ENCODE measurements around the gene CFAP92. TPM values are rescaled to one million over a fixed set of nuclear protein-coding genes. Genes with fewer than 3 reads are reported as not detected.

The CFAP92 gene
- total and polyA plus RNA-seq, 2 donors (not counting 3 experiments of a cell fraction or from before 2014, with no cell fraction given), result 0.04 to 0.62 TPM

- no peaks in the 10 kb centered on the region for H3K27me3 ChIP-seq (ENCODE audit: control insufficient read depth in 2 of 2, insufficient read depth in 2 of 2, low read length in 2 of 2)
- POLR2A ChIA-PET, result no interaction called here
- H3K9me3 ChIP-seq (replicated peaks; ENCODE audit: control insufficient read depth, insufficient read depth, low read length), result no peaks in the 10 kb centered on the region
- H2AFZ ChIP-seq (ENCODE audit: low read depth, low read length), result no peak overlapping the region
- H3K4me2 ChIP-seq (ENCODE audit: insufficient read depth, low read length), result no peak overlapping the region
- no peak overlapping the region for H3K9ac ChIP-seq (replicated peaks; ENCODE audit: extremely low read depth, insufficient read depth, low read length)
- H3K27ac ChIP-seq (ENCODE audit: insufficient read depth, low read depth, low read length), result no peak overlapping the region
- FAIRE-seq (no peak), DNase-seq (ENCODE audit: low read depth, low spot score) (no peak)
- dilution Hi-C loops (cut with MboI; ENCODE audit: extremely low pct_ligation_motif_present, low sequenced_read_pairs), result no loop called here
- H3K79me2 ChIP-seq (ENCODE audit: control insufficient read depth, insufficient read depth, low read length), result no peaks in the 10 kb centered on the region
- H3K36me3 ChIP-seq (ENCODE audit: control insufficient read depth in 2 of 2, extremely low read depth in 1 of 2, insufficient read depth in 2 of 2, low read length in 2 of 2), result no peaks in the 10 kb centered on the region
- H3K4me1 ChIP-seq (ENCODE audit: control insufficient read depth, extremely low read depth, insufficient read depth, low read length), result peaks cover 10% of the 10 kb centered on the region
- no peak overlapping the region for H3K4me3 ChIP-seq (replicated peaks in 1 of 3; ENCODE audit: insufficient read depth in 1 of 3, low read depth in 1 of 3, low read length in 3 of 3)
- no peaks in the 10 kb centered on the region for H4K20me1 ChIP-seq (replicated peaks; ENCODE audit: control insufficient read depth, extremely low read depth, insufficient read depth, low read length)
- no peak for TF ChIP-seq MYC (IDR thresholded peaks at IDR 0.05; ENCODE audit: low read depth, low read length)
- intact Hi-C loops (cut with micrococcal nuclease), result no loop called here
- no TSS peak for BruUV-seq (replicated peaks)
- no peaks in the 10 kb centered on the region for H3K9me1 ChIP-seq (replicated peaks; ENCODE audit: control insufficient read depth, extremely low read depth, insufficient read depth, low read length)
- CTCF ChIA-PET, result interaction anchor here (0.8 to 4.0 kb wide), 6 partner anchors 10 to 221 kb away, joined by 3 to 49 read pairs (median 14); no protein-coding TSS in a partner anchor
Measured at GRCh38 chr3:129025108-129025507, 31.2 kb upstream of the CFAP92 start.

DNA sequence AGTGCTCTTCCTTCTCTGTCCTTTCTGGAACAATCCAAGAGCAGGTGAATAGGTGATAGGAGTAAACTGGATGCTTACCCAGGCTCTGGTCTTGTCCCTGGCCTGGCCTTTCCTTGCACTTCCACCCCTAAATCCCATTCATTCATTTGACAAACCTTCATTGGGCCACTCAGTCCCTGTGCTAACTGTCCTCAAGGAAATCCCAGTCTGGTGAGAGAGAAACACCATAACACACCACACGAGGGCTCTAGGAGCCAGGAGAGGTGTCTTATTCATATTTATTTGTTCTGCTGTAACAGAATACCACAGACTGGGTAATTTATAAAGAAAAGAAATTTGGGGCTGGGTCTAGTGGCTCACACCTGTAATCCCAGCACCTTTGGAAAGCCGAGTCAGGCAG lies 30.0 kb upstream of the CFAP92 start:
- Histone ChIP-seq H3K4me2 (ENCODE audit: insufficient read depth, low read length) (no peak overlapping the region), H3K27me3 (ENCODE audit: control insufficient read depth in 2 of 2, insufficient read depth in 2 of 2, low read length in 2 of 2) (no peaks in the 10 kb centered on the region), H3K79me2 (ENCODE audit: control insufficient read depth, insufficient read depth, low read length) (no peaks in the 10 kb centered on the region), H3K9me3 (replicated peaks; ENCODE audit: control insufficient read depth, insufficient read depth, low read length) (no peaks in the 10 kb centered on the region), H3K4me3 (replicated peaks in 1 of 3; ENCODE audit: insufficient read depth in 1 of 3, low read depth in 1 of 3, low read length in 3 of 3) (no peak overlapping the region), H2AFZ (ENCODE audit: low read depth, low read length) (no peak overlapping the region), H4K20me1 (replicated peaks; ENCODE audit: control insufficient read depth, extremely low read depth, insufficient read depth, low read length) (no peaks in the 10 kb centered on the region), H3K9me1 (replicated peaks; ENCODE audit: control insufficient read depth, extremely low read depth, insufficient read depth, low read length) (no peaks in the 10 kb centered on the region), H3K27ac (ENCODE audit: insufficient read depth, low read depth, low read length) (no peak overlapping the region), H3K9ac (replicated peaks; ENCODE audit: extremely low read depth, insufficient read depth, low read length) (no peak overlapping the region), H3K4me1 (ENCODE audit: control insufficient read depth, extremely low read depth, insufficient read depth, low read length) (peaks cover 10% of the 10 kb centered on the region), H3K36me3 (ENCODE audit: control insufficient read depth in 2 of 2, extremely low read depth in 1 of 2, insufficient read depth in 2 of 2, low read length in 2 of 2) (no peaks in the 10 kb centered on the region)
- FAIRE-seq, result peak; percentile 65
- ChIA-PET CTCF (interaction anchor here (0.8 to 2.0 kb wide), 4 partner anchors 28 to 54 kb away, joined by 3 to 6 read pairs (median 5); partner anchors contain the start of gene CFAP92), POLR2A (no interaction called here)
- intact Hi-C loops (cut with micrococcal nuclease), result loop anchor here (1.0 kb wide), 1 partner anchor 222 kb away; no protein-coding TSS in a partner anchor
- no peak for TF ChIP-seq POLR2AphosphoS5 (IDR thresholded peaks at IDR 0.05; ENCODE audit: insufficient read depth, low read depth, low read length)
- TF ChIP-seq MYC (IDR thresholded peaks at IDR 0.05; ENCODE audit: low read depth, low read length), result no peak
- TF ChIP-seq CTCF (IDR thresholded peaks at IDR 0.05; ENCODE audit: extremely low read depth in 1 of 2, insufficient read depth in 1 of 2, low read depth in 1 of 2, low read length in 2 of 2), result peak; percentile 17 to 47
- no peak for TF ChIP-seq FOS (IDR thresholded peaks at IDR 0.05; ENCODE audit: borderline replicate concordance, insufficient read depth, low read length)
- TF ChIP-seq GATA2 (IDR thresholded peaks at IDR 0.05; ENCODE audit: insufficient read depth, insufficient read length, low read depth, low read length), result no peak
- no peak for TF ChIP-seq POLR2A (IDR thresholded peaks at IDR 0.05; ENCODE audit: low read depth, low read length)
- BruUV-seq (replicated peaks), result no TSS peak
- peak; percentile 52 for DNase-seq (ENCODE audit: low read depth, low spot score)
- dilution Hi-C loops (cut with MboI; ENCODE audit: extremely low pct_ligation_motif_present, low sequenced_read_pairs), result no loop called here
